Measurements from ENCODE around the gene MGP.

The MGP gene

DNA sequence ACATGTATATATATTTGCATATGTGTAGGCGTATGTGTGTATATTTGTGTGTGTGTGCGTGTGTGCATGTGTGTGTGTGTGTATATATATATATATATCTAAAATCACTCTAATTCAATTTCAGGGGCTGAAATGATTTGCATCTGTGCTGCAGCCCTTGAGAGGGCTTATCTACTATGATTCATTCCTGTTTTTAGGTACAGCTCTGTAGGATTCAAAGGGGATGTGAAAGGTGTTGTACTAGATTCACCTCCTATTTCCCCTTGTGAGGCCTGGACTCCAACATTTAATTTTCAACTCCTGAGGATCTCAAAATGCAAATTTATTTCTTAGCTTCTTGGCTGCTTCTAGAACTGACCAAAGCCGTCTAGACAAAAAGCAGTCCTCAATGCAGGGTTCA is 41.6 kb upstream of the MGP start:
- TF ChIP-seq, protein P1, sequence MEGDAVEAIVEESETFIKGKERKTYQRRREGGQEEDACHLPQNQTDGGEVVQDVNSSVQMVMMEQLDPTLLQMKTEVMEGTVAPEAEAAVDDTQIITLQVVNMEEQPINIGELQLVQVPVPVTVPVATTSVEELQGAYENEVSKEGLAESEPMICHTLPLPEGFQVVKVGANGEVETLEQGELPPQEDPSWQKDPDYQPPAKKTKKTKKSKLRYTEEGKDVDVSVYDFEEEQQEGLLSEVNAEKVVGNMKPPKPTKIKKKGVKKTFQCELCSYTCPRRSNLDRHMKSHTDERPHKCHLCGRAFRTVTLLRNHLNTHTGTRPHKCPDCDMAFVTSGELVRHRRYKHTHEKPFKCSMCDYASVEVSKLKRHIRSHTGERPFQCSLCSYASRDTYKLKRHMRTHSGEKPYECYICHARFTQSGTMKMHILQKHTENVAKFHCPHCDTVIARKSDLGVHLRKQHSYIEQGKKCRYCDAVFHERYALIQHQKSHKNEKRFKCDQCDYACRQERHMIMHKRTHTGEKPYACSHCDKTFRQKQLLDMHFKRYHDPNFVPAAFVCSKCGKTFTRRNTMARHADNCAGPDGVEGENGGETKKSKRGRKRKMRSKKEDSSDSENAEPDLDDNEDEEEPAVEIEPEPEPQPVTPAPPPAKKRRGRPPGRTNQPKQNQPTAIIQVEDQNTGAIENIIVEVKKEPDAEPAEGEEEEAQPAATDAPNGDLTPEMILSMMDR (IDR thresholded peaks at IDR 0.05; ENCODE audit: insufficient read depth, missing control alignments): no peak
- DNase-seq (ENCODE audit: insufficient read length, low spot score) (no peak), FAIRE-seq (no peak)

GRCh38 chr12:14924541-14924940 is 38.9 kb upstream of the MGP start:
- TF ChIP-seq, protein P1 (IDR thresholded peaks at IDR 0.05; ENCODE audit: insufficient read depth, missing control alignments): no peak
- DNase-seq (ENCODE audit: insufficient read length, low spot score) (no peak), FAIRE-seq (no peak)

GRCh38 chr12:14923944-14924343 is 38.3 kb upstream of the MGP start:
- TF ChIP-seq, protein P1 (IDR thresholded peaks at IDR 0.05; ENCODE audit: insufficient read depth, missing control alignments): no peak
- FAIRE-seq (no peak), DNase-seq (ENCODE audit: insufficient read length, low spot score) (no peak)

DNA sequence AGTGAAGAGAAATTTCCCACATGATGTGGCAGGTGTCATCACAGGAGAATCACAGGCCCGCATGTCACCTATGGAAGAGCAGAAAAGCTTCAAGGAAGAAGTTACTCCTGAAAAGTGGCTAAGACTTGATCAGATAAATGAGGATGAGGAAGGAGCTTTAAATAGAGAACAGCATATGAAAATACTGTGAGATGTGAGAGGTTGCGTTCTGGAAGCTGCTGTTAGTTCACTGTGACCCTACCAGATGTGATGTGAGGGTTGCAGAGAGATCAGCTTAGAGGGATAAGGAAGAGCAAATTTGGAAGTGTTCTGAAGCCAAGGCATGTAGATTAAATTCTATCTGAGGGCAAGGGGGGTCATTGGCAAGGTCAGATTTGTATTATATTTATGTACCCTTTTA is 35.6 kb upstream of the MGP start:
- FAIRE-seq (no peak), DNase-seq (ENCODE audit: insufficient read length, low spot score) (no peak)
- TF ChIP-seq, protein P1 (IDR thresholded peaks at IDR 0.05; ENCODE audit: insufficient read depth, missing control alignments): no peak

GRCh38 chr12:14920475-14921126 is 34.9 kb upstream of the MGP start:
- no peak for FAIRE-seq

DNA sequence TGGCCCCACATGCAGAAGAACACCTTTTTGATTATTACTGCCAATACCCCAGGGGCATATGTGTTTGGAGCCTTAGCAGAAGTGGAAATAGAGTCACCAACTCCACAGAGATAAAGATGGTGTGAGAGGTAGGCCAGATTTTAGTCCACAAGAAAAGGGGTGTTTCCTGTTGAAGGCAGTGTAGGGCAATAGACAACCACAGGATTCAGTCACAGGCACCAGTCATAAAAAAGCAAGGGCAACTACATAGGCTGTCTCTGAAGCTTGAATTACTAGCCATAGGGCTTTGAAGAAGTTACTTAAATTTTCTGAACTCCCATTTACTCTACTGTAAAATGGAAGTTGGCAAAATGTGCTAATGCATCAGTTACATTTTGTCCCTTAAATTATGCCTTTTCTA is 33.8 kb upstream of the MGP start:
- DNase-seq (ENCODE audit: insufficient read length, low spot score) (no peak), FAIRE-seq (no peak)
- TF ChIP-seq, protein P1 (IDR thresholded peaks at IDR 0.05; ENCODE audit: insufficient read depth, missing control alignments): no peak

More at GRCh38 chr12:14920475-14921126, 34.9 kb upstream of the MGP start:
- no peak for DNase-seq (ENCODE audit: insufficient read length, low spot score)
- TF ChIP-seq, protein P1 (IDR thresholded peaks at IDR 0.05; ENCODE audit: insufficient read depth, missing control alignments): no peak

- no peak for DNase-seq (ENCODE audit: insufficient read length, low spot score)
- TF ChIP-seq, protein P1 (IDR thresholded peaks at IDR 0.05; ENCODE audit: insufficient read depth, missing control alignments): no peak
- FAIRE-seq: no peak
Observed at GRCh38 chr12:14915736-14916135, 30.1 kb upstream of the MGP start.
